ENCODE measurements around the gene PCCA.

PCCA gene

GRCh38 chr13:100341327-100341726, 252.4 kb downstream of the PCCA start:
- Histone ChIP-seq H3K36me3 (ENCODE audit: control insufficient read depth in 1 of 2, insufficient read depth in 2 of 2, low read length in 2 of 2) (peaks cover 3 to 21% of the 10 kb centered on the region in 2 donors), H3K4me3 (ENCODE audit: low read depth in 1 of 2, low read length in 2 of 2) (no peak overlapping the region), H3K4me1 (ENCODE audit: control insufficient read depth in 1 of 2, insufficient read depth in 2 of 2, low read length in 2 of 2) (no peaks in the 10 kb centered on the region), H3K9me3 (ENCODE audit: control insufficient read depth in 1 of 2, low read length in 2 of 2) (peaks cover 0 to 11% of the 10 kb centered on the region in 2 donors), H3K27ac (ENCODE audit: low read length) (no peak overlapping the region), H3K27me3 (ENCODE audit: low read depth, low read length) (no peaks in the 10 kb centered on the region)

DNA sequence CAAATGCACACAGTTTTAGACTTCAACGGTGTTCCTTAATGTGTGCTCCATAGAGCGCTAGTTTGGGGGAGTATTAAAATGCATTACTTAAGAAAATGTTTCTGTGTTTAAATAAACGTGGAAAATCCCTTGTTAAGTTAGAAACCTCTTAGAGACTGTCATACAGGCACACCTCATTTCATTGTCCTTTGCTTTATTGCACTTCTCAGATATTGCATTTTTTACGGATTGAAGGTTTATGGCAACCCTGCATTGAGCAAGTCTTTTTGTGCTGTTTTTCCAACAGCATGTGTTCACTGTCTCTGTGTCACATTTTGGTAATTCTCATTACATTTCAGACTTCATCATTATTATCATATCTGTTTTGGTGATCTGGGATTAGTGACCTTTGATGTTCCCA, 255.7 kb downstream of the PCCA start:
- Histone ChIP-seq H3K9me3 (ENCODE audit: control insufficient read depth in 1 of 2, low read length in 2 of 2) (peaks cover 0 to 11% of the 10 kb centered on the region in 2 donors), H3K27ac (ENCODE audit: low read length) (no peak overlapping the region), H3K4me3 (ENCODE audit: low read depth in 1 of 2, low read length in 2 of 2) (no peak overlapping the region), H3K27me3 (ENCODE audit: low read depth, low read length) (no peaks in the 10 kb centered on the region), H3K4me1 (ENCODE audit: control insufficient read depth in 1 of 2, insufficient read depth in 2 of 2, low read length in 2 of 2) (no peaks in the 10 kb centered on the region), H3K36me3 (ENCODE audit: control insufficient read depth in 1 of 2, insufficient read depth in 2 of 2, low read length in 2 of 2) (peaks cover 0 to 21% of the 10 kb centered on the region in 2 donors)

DNA sequence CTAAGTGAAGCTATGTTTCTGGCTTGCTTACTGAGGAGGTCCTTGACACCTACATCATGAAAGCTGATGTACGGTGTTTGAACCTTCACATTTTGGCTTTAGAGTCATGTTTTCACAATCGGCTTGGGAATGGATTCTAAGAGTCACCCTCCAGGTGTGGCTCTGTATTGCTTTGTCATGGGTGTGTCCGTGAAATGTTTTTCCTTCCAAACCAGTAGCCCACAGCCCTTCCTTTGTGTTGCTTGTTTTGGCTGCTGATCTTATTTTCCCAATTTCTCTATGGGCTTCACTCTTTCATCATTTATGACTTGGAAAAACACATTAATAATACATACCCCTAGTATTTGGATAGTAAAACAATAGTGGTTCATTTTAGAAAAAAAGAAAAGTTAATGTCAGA, 259.1 kb downstream of the PCCA start:
- Histone ChIP-seq H3K27me3 (ENCODE audit: low read depth, low read length) (no peaks in the 10 kb centered on the region), H3K9me3 (ENCODE audit: control insufficient read depth in 1 of 2, low read length in 2 of 2) (peaks cover 0 to 11% of the 10 kb centered on the region in 2 donors), H3K4me1 (ENCODE audit: control insufficient read depth in 1 of 2, insufficient read depth in 2 of 2, low read length in 2 of 2) (no peaks in the 10 kb centered on the region), H3K4me3 (ENCODE audit: low read depth in 1 of 2, low read length in 2 of 2) (no peak overlapping the region), H3K27ac (ENCODE audit: low read length) (no peak overlapping the region), H3K36me3 (ENCODE audit: control insufficient read depth in 1 of 2, insufficient read depth in 2 of 2, low read length in 2 of 2) (peaks cover 0 to 26% of the 10 kb centered on the region in 2 donors)

- H3K36me3 ChIP-seq (ENCODE audit: control insufficient read depth in 1 of 2, insufficient read depth in 2 of 2, low read length in 2 of 2) = peaks cover 0 to 23% of the 10 kb centered on the region in 2 donors
- no peak overlapping the region for H3K27ac ChIP-seq (ENCODE audit: low read length)
- H3K27me3 ChIP-seq (ENCODE audit: low read depth, low read length) = no peaks in the 10 kb centered on the region
- no peaks in the 10 kb centered on the region for H3K4me1 ChIP-seq (ENCODE audit: control insufficient read depth in 1 of 2, insufficient read depth in 2 of 2, low read length in 2 of 2)
- peaks cover 0 to 11% of the 10 kb centered on the region in 2 donors for H3K9me3 ChIP-seq (ENCODE audit: control insufficient read depth in 1 of 2, low read length in 2 of 2)
- H3K4me3 ChIP-seq (ENCODE audit: low read depth in 1 of 2, low read length in 2 of 2) = no peak overlapping the region
Measured at GRCh38 chr13:100349594-100349993, 260.7 kb downstream of the PCCA start.

- Histone ChIP-seq H3K36me3 (ENCODE audit: control insufficient read depth in 1 of 2, insufficient read depth in 2 of 2, low read length in 2 of 2) (peaks cover 0 to 13% of the 10 kb centered on the region in 2 donors), H3K27ac (ENCODE audit: low read length) (no peak overlapping the region), H3K4me1 (ENCODE audit: control insufficient read depth in 1 of 2, insufficient read depth in 2 of 2, low read length in 2 of 2) (no peaks in the 10 kb centered on the region), H3K27me3 (ENCODE audit: low read depth, low read length) (no peaks in the 10 kb centered on the region), H3K4me3 (ENCODE audit: low read depth in 1 of 2, low read length in 2 of 2) (no peak overlapping the region), H3K9me3 (ENCODE audit: control insufficient read depth in 1 of 2, low read length in 2 of 2) (peaks cover 0 to 3% of the 10 kb centered on the region in 2 donors)
Measured at GRCh38 chr13:100350601-100351000, 261.7 kb downstream of the PCCA start.

GRCh38 chr13:100356426-100356825, 267.5 kb downstream of the PCCA start:
- H3K36me3 ChIP-seq (ENCODE audit: control insufficient read depth in 1 of 2, insufficient read depth in 2 of 2, low read length in 2 of 2) = peaks cover 0 to 12% of the 10 kb centered on the region in 2 donors
- no peak overlapping the region for H3K27ac ChIP-seq (ENCODE audit: low read length)
- H3K4me1 ChIP-seq (ENCODE audit: control insufficient read depth in 1 of 2, insufficient read depth in 2 of 2, low read length in 2 of 2) = no peaks in the 10 kb centered on the region
- no peak overlapping the region for H3K4me3 ChIP-seq (ENCODE audit: low read depth in 1 of 2, low read length in 2 of 2)
- no peaks in the 10 kb centered on the region for H3K9me3 ChIP-seq (ENCODE audit: control insufficient read depth in 1 of 2, low read length in 2 of 2)
- no peaks in the 10 kb centered on the region for H3K27me3 ChIP-seq (ENCODE audit: low read depth, low read length)

GRCh38 chr13:100356889-100357288, 268.0 kb downstream of the PCCA start:
- Histone ChIP-seq H3K36me3 (ENCODE audit: control insufficient read depth in 1 of 2, insufficient read depth in 2 of 2, low read length in 2 of 2) (peaks cover 0 to 12% of the 10 kb centered on the region in 2 donors), H3K27me3 (ENCODE audit: low read depth, low read length) (no peaks in the 10 kb centered on the region), H3K4me1 (ENCODE audit: control insufficient read depth in 1 of 2, insufficient read depth in 2 of 2, low read length in 2 of 2) (no peaks in the 10 kb centered on the region), H3K9me3 (ENCODE audit: control insufficient read depth in 1 of 2, low read length in 2 of 2) (no peaks in the 10 kb centered on the region), H3K27ac (ENCODE audit: low read length) (no peak overlapping the region), H3K4me3 (ENCODE audit: low read depth in 1 of 2, low read length in 2 of 2) (no peak overlapping the region)

DNA sequence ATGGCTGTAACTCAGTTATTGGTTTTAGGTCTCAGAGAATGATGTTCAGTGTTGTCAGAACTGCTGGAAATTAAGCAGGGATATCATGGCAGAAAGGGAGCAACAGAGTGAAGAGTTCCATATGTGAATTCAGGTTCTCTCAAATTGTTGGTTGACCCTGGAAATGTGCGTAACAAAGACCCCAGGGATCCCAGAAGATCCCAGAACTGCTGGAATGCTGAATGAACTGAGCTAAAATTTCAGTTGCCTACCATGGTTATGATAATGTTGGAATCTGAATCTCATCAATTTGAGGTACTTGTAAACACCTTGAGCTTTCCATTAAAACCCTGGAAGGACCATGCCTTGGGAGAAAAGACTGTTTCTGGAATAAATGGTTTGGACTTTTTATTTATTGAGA, 268.9 kb downstream of the PCCA start:
- no peaks in the 10 kb centered on the region for H3K9me3 ChIP-seq (ENCODE audit: control insufficient read depth in 1 of 2, low read length in 2 of 2)
- no peak overlapping the region for H3K27ac ChIP-seq (ENCODE audit: low read length)
- H3K4me3 ChIP-seq (ENCODE audit: low read depth in 1 of 2, low read length in 2 of 2) = no peak overlapping the region
- H3K4me1 ChIP-seq (ENCODE audit: control insufficient read depth in 1 of 2, insufficient read depth in 2 of 2, low read length in 2 of 2) = no peaks in the 10 kb centered on the region
- H3K36me3 ChIP-seq (ENCODE audit: control insufficient read depth in 1 of 2, insufficient read depth in 2 of 2, low read length in 2 of 2) = peaks cover 0 to 9% of the 10 kb centered on the region in 2 donors
- no peaks in the 10 kb centered on the region for H3K27me3 ChIP-seq (ENCODE audit: low read depth, low read length)

DNA sequence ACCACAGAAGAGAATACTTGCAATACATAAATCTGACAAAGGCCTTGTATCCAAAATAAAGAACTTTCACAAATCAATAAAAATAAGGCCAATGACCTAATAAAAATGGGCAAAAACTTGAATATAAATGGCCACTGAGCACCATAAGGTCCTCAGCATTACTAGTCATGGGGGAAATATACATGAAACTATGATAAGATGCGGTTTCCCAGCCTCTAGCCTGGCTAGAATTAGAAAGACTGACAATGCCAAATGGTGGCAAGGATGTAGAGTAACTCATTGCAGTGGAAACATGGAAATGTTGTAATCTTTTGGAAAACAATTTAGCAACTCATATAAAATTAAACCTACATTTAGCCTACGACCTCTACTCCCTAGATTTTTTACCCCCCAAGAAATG, 272.6 kb downstream of the PCCA start:
- H3K4me3 ChIP-seq (ENCODE audit: low read depth in 1 of 2, low read length in 2 of 2) = no peak overlapping the region
- peaks cover 0 to 5% of the 10 kb centered on the region in 2 donors for H3K36me3 ChIP-seq (ENCODE audit: control insufficient read depth in 1 of 2, insufficient read depth in 2 of 2, low read length in 2 of 2)
- H3K4me1 ChIP-seq (ENCODE audit: control insufficient read depth in 1 of 2, insufficient read depth in 2 of 2, low read length in 2 of 2) = no peaks in the 10 kb centered on the region
- no peaks in the 10 kb centered on the region for H3K27me3 ChIP-seq (ENCODE audit: low read depth, low read length)
- H3K27ac ChIP-seq (ENCODE audit: low read length) = no peak overlapping the region
- no peaks in the 10 kb centered on the region for H3K9me3 ChIP-seq (ENCODE audit: control insufficient read depth in 1 of 2, low read length in 2 of 2)

DNA sequence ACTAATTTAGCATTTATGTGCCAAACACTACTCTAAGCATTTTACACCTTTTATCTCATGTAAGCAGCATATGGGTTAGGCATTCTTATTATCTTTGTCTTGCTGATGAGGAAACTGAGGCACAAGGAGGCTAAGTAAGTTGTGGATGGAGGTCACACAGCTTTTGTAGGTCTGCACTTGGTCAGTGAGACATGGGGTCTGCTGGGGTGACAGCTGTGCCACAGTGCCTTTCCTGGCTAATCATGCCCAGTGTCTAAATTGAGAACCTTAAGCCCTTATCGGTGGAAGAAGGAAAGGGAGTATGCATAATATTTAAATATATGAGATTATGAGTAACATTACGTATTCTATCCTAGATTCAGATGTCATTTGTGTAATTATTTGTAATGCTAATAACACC, 273.5 kb downstream of the PCCA start:
- Histone ChIP-seq H3K27me3 (ENCODE audit: low read depth, low read length) (no peaks in the 10 kb centered on the region), H3K27ac (ENCODE audit: low read length) (no peak overlapping the region), H3K4me3 (ENCODE audit: low read depth in 1 of 2, low read length in 2 of 2) (no peak overlapping the region), H3K9me3 (ENCODE audit: control insufficient read depth in 1 of 2, low read length in 2 of 2) (no peaks in the 10 kb centered on the region), H3K4me1 (ENCODE audit: control insufficient read depth in 1 of 2, insufficient read depth in 2 of 2, low read length in 2 of 2) (no peaks in the 10 kb centered on the region), H3K36me3 (ENCODE audit: control insufficient read depth in 1 of 2, insufficient read depth in 2 of 2, low read length in 2 of 2) (peaks cover 0 to 3% of the 10 kb centered on the region in 2 donors)

DNA sequence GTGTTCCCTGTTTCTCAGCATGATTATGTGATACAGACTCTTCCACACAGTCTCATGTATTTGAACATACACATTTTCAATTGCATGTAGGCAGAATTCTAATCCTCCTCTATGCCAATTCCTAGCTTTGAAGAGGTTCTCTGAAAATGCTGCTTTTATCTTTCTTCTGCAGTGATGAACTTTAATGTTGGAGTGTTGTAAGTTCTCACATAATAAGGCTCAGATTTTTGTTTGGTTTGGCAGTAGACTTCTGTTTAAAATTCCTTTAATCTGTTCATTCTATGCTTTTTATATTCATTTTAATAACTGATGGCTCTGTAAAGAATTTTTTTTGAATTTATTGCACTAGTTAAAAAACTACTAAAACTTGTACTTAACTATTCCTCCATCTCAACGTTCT, 273.9 kb downstream of the PCCA start:
- H3K27me3 ChIP-seq (ENCODE audit: low read depth, low read length) = no peaks in the 10 kb centered on the region
- no peaks in the 10 kb centered on the region for H3K36me3 ChIP-seq (ENCODE audit: control insufficient read depth in 1 of 2, insufficient read depth in 2 of 2, low read length in 2 of 2)
- H3K4me3 ChIP-seq (ENCODE audit: low read depth in 1 of 2, low read length in 2 of 2) = no peak overlapping the region
- no peaks in the 10 kb centered on the region for H3K9me3 ChIP-seq (ENCODE audit: control insufficient read depth in 1 of 2, low read length in 2 of 2)
- H3K27ac ChIP-seq (ENCODE audit: low read length) = no peak overlapping the region
- H3K4me1 ChIP-seq (ENCODE audit: control insufficient read depth in 1 of 2, insufficient read depth in 2 of 2, low read length in 2 of 2) = no peaks in the 10 kb centered on the region

GRCh38 chr13:100363285-100363711, 274.4 kb downstream of the PCCA start:
- H3K36me3 ChIP-seq (ENCODE audit: control insufficient read depth in 1 of 2, insufficient read depth in 2 of 2, low read length in 2 of 2) = no peaks in the 10 kb centered on the region
- no peak overlapping the region for H3K4me3 ChIP-seq (ENCODE audit: low read depth in 1 of 2, low read length in 2 of 2)
- no peaks in the 10 kb centered on the region for H3K27me3 ChIP-seq (ENCODE audit: low read depth, low read length)
- H3K27ac ChIP-seq (ENCODE audit: low read length) = no peak overlapping the region
- H3K4me1 ChIP-seq (ENCODE audit: control insufficient read depth in 1 of 2, insufficient read depth in 2 of 2, low read length in 2 of 2) = no peaks in the 10 kb centered on the region
- no peaks in the 10 kb centered on the region for H3K9me3 ChIP-seq (ENCODE audit: control insufficient read depth in 1 of 2, low read length in 2 of 2)

All from muscle layer of duodenum (tissue), 2 donors.